ENCODE measurements around the gene ACTR3C.

ACTR3C gene

GRCh38 chr7:150322833-150323681 lies at the start of gene ACTR3C, which contains the start of gene LRRC61:
Gene ACTR3C, minus strand, starts transcription at chr7:150323545. Its CDS starts 28,249 bp downstream, at chr7:150295296.
Gene LRRC61, plus strand, starts transcription at chr7:150323355. Its CDS starts 13,507 bp downstream, at chr7:150336862.
- DNase-seq (ENCODE audit: low read depth): peak; percentile 33

GRCh38 chr7:150372271-150373048 lies 49.1 kb upstream of the ACTR3C start:
- no peak for DNase-seq (ENCODE audit: low read depth)

DNA sequence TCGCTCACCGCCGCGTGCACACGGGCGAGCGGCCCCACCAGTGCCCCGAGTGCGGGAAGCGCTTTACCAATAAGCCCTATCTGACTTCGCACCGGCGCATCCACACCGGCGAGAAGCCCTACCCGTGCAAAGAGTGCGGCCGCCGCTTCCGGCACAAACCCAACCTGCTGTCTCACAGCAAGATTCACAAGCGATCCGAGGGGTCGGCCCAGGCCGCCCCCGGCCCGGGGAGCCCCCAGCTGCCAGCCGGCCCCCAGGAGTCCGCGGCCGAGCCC lies 48.6 kb upstream of the ACTR3C start:
- no peak for DNase-seq (ENCODE audit: low read depth)

DNA sequence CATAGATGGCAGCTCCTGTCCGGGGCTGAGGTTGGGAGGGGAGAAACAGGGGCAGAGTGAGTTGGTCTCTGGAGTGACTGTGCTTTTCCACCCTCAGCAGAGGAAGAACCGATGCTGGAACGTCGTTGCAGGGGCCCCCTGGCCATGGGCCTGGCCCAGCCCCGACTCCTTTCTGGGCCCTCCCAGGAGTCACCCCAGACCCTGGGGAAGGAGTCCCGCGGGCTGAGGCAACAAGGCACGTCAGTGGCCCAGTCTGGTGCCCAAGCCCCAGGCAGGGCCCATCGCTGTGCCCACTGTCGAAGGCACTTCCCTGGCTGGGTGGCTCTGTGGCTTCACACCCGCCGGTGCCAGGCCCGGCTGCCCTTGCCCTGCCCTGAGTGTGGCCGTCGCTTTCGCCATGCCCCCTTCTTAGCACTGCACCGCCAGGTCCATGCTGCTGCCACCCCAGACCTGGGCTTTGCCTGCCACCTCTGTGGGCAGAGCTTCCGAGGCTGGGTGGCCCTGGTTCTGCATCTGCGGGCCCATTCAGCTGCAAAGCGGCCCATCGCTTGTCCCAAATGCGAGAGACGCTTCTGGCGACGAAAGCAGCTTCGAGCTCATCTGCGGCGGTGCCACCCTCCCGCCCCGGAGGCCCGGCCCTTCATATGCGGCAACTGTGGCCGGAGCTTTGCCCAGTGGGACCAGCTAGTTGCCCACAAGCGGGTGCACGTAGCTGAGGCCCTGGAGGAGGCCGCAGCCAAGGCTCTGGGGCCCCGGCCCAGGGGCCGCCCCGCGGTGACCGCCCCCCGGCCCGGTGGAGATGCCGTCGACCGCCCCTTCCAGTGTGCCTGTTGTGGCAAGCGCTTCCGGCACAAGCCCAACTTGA lies 48.0 kb upstream of the ACTR3C start:
- DNase-seq (ENCODE audit: low read depth): no peak

GRCh38 chr7:150370612-150371071 lies 47.3 kb upstream of the ACTR3C start:
- peak; percentile 90 for DNase-seq (ENCODE audit: low read depth)

GRCh38 chr7:150369748-150370501 lies 46.6 kb upstream of the ACTR3C start:
- DNase-seq (ENCODE audit: low read depth): no peak

- peak; percentile 68 for DNase-seq (ENCODE audit: low read depth)
Observed at GRCh38 chr7:150368884-150369747, 45.8 kb upstream of the ACTR3C start.

DNA sequence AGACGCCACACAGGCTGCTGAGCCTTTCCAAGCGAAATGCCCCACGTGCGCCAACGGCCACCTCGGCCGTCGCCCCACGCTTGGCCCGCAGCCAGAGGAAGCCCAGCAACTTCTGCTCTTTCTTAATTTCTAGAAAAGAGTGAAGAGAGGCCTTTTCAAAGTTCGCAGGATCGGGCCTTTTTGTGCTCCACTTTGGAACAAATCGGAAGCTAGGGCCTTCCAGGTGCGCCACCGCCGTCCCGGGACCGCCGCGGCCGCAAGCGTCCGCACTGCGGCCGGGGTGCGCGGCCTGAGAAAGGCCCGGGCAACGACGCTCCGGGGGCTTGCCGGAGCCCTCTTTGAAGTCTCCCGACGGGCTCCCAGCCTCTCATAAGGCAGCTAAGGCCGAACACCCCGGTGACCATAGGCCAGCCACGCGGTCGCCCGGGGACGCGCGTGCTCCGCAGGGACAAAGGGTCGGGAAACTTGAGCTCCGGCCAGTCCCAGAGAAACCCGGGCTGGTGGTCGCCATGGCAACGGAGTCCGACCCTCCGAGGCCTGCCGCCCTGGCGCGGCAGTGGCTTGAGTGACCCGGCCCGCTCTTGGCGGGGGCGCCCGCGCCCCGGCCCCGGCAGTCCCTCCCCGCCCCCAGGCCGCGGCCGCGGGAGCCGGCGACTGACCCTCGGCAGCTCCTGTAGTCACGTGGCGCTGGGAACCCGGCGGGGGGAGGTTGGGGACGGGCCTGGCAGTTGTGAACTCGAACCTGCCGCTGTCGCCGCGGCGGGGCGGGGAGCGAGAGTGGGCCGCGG lies 44.9 kb upstream of the ACTR3C start, which contains the start of gene REPIN1:
REPIN1 (plus strand) TSS at position 727 of the 788 bp plus-strand sequence. CDS start 890 bp downstream, outside the sequence.
- DNase-seq (ENCODE audit: low read depth): peak; percentile 74

- no peak for DNase-seq (ENCODE audit: low read depth)
Observed at GRCh38 chr7:150367677-150368095, 44.3 kb upstream of the ACTR3C start.

DNA sequence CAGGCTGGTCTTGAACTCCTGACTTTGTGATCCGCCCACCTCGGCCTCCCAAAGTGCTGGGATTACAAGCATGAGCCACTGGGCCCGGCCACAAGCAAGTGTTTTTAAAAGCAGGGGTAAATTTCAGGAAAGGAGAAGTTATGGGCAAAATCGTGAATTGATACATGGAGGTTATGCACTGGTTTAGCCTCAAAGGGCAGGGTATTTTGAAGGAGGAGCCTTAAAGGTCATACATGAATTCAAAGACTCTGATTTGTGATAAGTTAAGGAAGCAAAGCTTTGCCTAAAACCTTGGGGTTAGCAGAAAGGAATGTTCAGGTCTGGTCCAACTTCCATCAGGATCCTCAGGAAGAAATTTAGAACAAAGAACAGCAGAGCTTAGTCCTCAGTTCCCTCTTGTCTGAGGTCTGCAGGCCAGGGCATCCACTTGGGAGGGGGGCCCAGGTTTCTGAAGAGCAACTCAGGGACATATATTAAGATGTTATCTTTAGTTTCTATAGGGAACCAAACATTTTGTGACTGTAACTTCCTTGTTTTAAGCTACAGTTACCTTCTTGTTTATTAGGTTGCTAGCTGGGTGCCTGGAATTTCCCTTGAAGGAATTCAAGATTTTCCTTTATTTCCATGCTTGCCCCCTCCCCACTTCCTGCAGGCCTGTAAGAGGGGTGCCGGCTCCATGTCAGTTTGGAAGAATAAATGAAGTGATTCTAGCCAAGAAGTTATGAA lies 42.5 kb upstream of the ACTR3C start:
- no peak for DNase-seq (ENCODE audit: low read depth)

DNA sequence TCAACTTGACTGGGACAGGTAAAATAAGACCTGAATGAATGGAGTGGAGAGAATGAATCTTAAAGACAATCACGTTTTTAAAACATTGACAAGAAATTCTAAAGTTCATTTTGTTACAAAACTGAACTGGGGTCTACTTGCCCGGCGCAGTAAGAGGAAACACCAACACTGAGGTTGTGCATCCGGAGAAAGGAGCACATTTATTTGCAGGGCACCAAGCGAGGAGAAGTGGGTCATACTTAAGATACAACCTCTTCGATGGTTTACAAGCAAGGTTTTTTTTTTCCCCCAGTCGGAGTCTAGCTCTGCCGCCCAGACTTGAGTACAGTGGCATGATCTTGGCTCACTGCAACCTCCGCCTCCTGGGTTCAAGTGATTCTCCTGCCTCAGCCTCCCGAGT lies 41.8 kb upstream of the ACTR3C start:
- DNase-seq (ENCODE audit: low read depth): no peak

DNA sequence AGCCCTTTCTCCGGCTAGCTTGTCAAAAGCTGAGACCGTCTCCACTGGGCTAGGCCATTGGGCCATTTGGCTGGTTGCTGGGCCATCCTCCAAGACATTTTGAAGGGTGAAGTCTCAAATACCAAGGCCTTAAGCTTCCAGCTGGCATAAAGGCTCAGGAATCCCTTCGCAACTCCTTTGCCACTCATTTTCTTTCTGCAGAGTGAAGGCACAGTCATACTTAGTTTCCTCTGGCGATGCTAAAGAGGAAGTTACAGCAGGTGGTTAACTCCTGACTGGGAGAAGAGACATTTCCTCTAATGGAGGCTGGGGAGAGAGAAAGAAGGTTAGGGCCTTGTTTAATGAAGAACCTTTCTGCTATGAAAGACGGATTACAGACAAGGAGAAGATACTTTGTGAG lies 40.5 kb upstream of the ACTR3C start:
- DNase-seq (ENCODE audit: low read depth): no peak

GRCh38 chr7:150363370-150363769 lies 40.0 kb upstream of the ACTR3C start:
- DNase-seq (ENCODE audit: low read depth): no peak

- no peak for DNase-seq (ENCODE audit: low read depth)
Observed at GRCh38 chr7:150361807-150362621, 38.7 kb upstream of the ACTR3C start.

DNA sequence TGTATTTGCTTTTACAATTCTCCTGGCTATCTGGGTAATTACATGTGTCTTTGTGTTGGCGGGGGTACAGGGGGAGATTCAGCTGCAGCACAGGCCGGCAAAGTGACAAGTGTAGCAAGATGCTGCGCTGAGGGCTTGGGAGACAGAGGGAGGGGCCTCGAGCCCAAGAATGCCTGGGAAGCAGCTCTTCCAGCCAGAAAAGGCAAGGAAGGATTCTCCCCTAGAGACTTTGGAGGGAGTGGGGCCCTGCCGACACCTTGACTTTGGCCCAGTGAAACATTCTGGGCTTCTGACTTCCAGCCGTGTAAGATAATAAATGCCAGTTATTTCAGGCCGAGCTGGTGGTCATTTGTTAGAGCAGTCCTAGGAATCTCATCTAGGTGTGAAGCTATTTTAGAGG lies 38.1 kb upstream of the ACTR3C start:
- no peak for DNase-seq (ENCODE audit: low read depth)

DNA sequence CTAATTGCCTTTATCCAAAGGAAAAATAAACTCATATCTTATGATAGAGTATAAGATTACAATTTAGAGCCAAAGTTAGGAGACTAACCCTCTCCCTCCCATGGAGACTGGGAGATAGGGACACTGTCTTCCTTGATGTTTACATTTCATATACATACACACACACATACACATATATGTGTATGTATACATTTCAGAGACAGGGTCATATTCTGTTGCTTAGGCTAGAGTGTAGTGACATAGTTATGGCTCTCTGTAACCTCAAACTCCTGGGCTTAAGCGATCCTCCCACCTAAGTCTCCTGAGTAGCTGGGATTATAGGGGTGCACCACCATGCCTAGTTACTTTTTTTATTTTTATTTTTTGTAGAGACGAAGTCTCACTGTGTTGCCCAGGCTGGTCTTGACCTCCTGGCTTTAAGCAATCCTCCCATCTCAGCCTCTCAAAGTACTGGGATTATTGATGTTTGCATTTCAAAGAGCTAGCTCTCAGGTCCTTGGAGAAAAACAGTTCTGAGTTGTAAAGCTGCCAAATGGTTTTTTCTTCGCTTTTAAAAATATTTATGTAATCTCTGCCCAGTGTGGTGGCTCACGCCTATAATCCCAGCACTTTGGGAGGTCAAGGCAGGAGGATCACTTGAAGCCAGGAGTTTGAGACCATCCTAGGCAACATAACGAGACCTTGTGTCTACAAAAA lies 37.2 kb upstream of the ACTR3C start:
- DNase-seq (ENCODE audit: low read depth): no peak

DNA sequence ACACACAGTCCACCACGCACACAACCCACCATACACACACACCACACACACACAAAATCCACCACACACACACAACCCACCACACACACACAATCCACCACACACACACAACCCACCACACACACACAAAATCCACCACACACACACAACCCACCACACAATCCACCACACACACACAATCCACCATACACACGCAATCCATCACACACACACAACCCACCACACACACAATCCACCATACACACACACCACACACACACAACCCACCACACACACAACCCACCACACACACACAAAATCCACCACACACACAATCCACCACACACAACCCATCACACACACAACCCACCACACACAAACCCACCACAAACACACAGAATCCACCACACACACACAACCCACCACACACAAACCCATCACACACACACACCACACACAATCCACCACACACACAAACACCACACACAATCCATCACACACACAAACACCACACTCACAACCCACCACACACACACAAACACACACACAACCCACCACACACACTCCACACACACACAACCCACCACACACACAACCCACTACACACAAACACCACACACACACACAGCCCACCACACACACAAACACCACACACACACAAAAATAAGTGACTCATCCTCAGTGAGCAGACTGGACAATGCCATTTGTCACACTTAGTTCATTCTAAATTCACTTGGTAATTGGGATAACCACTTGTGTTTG lies 36.4 kb upstream of the ACTR3C start:
- no peak for DNase-seq (ENCODE audit: low read depth)

Measured in amniotic epithelial cell (primary cell).